H1 (cell line): Measurements from ENCODE around the gene DIDO1. TPM values are rescaled to one million over a fixed set of nuclear protein-coding genes. Genes with fewer than 3 reads are reported as not detected.

Experiments
- CTCF ChIA-PET: fragments of 300-600 bp; sonication (Branson Sonifier 250); formaldehyde crosslinking; loops from one replicate; lab custom pipeline; 2021; ENCODE audit not compliant: partially characterized antibody; lab: Charles Lee
- POLR2A ChIA-PET: fragments of 300-600 bp; sonication (Branson Sonifier 250); formaldehyde crosslinking; loops from one replicate; lab custom pipeline; 2021; ENCODE audit warnings: inconsistent platforms; ENCODE audit not compliant: partially characterized antibody; lab: Charles Lee
- DNase-seq, 2 experiments: peaks; one replicate each; pipeline versions ENCODE4 v3.0.0 to v3.0.0-alpha.2; 2010 to 2022; ENCODE audit warnings: low spot score in 2 of 2, low read depth in 1 of 2, mixed read lengths in 1 of 2
- FAIRE-seq: peaks from 2 replicates; lab custom pipeline; 2011; peaks lifted over from hg19 to GRCh38; lab: Jason Lieb, UNC
- H2AFZ ChIP-seq: 2 replicates; pipeline ENCODE4 v1.8.1; 2012; ENCODE audit warnings: low read length, inconsistent platforms
- H2AK5ac ChIP-seq: 2 replicates; pipeline ENCODE4 v1.6.1; 2013; ENCODE audit warnings: low read depth, low read length
- H2BK120ac ChIP-seq: replicated peaks from 2 replicates; pipeline ENCODE3; 2013; ENCODE audit warnings: low read depth, low read length, inconsistent platforms
- H2BK12ac ChIP-seq: 2 replicates; pipeline ENCODE4 v1.6.1; 2013; ENCODE audit warnings: low read depth, low read length
- H2BK15ac ChIP-seq: 2 replicates; pipeline ENCODE4 v1.6.1; 2013; ENCODE audit warnings: low read length
- H2BK20ac ChIP-seq: 2 replicates; pipeline ENCODE4 v1.6.1; 2013; ENCODE audit warnings: low read length
- H2BK5ac ChIP-seq: 2 replicates; pipeline ENCODE4 v1.6.1; 2013; ENCODE audit warnings: low read depth, low read length
- H3K14ac ChIP-seq: 2 replicates; pipeline ENCODE4 v1.6.1; 2013; ENCODE audit warnings: inconsistent platforms; ENCODE audit not compliant: insufficient read length
- H3K18ac ChIP-seq: 2 replicates; pipeline ENCODE4 v1.6.1; 2013; ENCODE audit warnings: low read length; ENCODE audit errors: extremely low read depth
- H3K23ac ChIP-seq: 2 replicates; pipeline ENCODE4 v1.6.1; 2013; ENCODE audit warnings: inconsistent platforms; ENCODE audit not compliant: insufficient read length
- H3K23me2 ChIP-seq: 2 replicates; pipeline ENCODE4 v1.6.1; 2013; ENCODE audit warnings: low read depth, low read length
- H3K27ac ChIP-seq: 2 replicates; pipeline ENCODE4 v1.6.1; 2011; ENCODE audit warnings: low read depth, low read length, inconsistent platforms
- H3K27me3 ChIP-seq, 4 experiments: replicated peaks in 1 of 4; 1 replicate in 1 of 4; 2 replicates in 3 of 4; pipeline versions ENCODE4 v1.6.1 to v1.8.1; 2011 to 2013; ENCODE audit warnings: low read length in 3 of 4, mild to moderate bottlenecking in 3 of 4, inconsistent platforms in 2 of 4, mixed read lengths in 2 of 4, moderate library complexity in 1 of 4; ENCODE audit not compliant: control insufficient read depth in 3 of 4, insufficient read depth in 3 of 4; ENCODE audit errors: extremely low read depth in 1 of 4
- H3K36me3 ChIP-seq, 4 experiments: 2 replicates each; pipeline versions ENCODE4 v1.6.1 to v1.8.1; 2011 to 2013; ENCODE audit warnings: mild to moderate bottlenecking in 4 of 4, low read length in 3 of 4, moderate library complexity in 2 of 4, control low read depth in 1 of 4, inconsistent platforms in 1 of 4; ENCODE audit not compliant: insufficient read depth in 4 of 4, control insufficient read depth in 2 of 4
- H3K4ac ChIP-seq: replicated peaks from 2 replicates; pipeline ENCODE3; 2013; ENCODE audit warnings: low read length, low read depth, mixed read lengths, inconsistent platforms; ENCODE audit not compliant: insufficient read length
- H3K4me1 ChIP-seq, 4 experiments: replicated peaks in 1 of 4; 1 replicate in 1 of 4; 2 replicates in 3 of 4; pipeline versions ENCODE4 v1.6.1 to v1.8.1; 2011 to 2013; ENCODE audit warnings: low read length in 3 of 4, inconsistent platforms in 2 of 4, mixed read lengths in 1 of 4; ENCODE audit not compliant: insufficient read depth in 4 of 4, control insufficient read depth in 3 of 4
- H3K4me2 ChIP-seq, 2 experiments: 2 replicates each; pipeline versions ENCODE4 v1.6.1 to v1.8.1; 2011 to 2013; ENCODE audit warnings: low read depth in 2 of 2, low read length in 2 of 2, control low read depth in 1 of 2, inconsistent platforms in 1 of 2, mild to moderate bottlenecking in 1 of 2; ENCODE audit not compliant: insufficient read depth in 1 of 2
- H3K4me3 ChIP-seq, 4 experiments: fragments of 200-600, 300-600 bp in 1 of 4; sonication (generic), shearing (Covaris generic), sonication (Bioruptor Twin) in 1 of 4; 2 replicates each; pipeline versions ENCODE4 v1.5.1 to v1.8.1; 2011 to 2016; ENCODE audit warnings: low read length in 4 of 4, low read depth in 3 of 4, control low read depth in 2 of 4, inconsistent platforms in 2 of 4, mild to moderate bottlenecking in 2 of 4, mixed read lengths in 1 of 4, moderate library complexity in 1 of 4; ENCODE audit not compliant: insufficient read depth in 2 of 4; ENCODE audit errors: extremely low read depth in 1 of 4
- H3K56ac ChIP-seq: replicated peaks from 2 replicates; pipeline ENCODE3; 2013; ENCODE audit warnings: low read depth, mild to moderate bottlenecking, mixed read lengths, low read length, inconsistent platforms; ENCODE audit not compliant: insufficient read length
- H3K79me1 ChIP-seq: 2 replicates; pipeline ENCODE4 v1.6.1; 2013; ENCODE audit warnings: low read depth, low read length, control low read depth
- H3K79me2 ChIP-seq, 2 experiments: 2 replicates each; pipeline versions ENCODE4 v1.6.1 to v1.8.1; 2012 to 2013; ENCODE audit warnings: low read length in 2 of 2, mild to moderate bottlenecking in 2 of 2, inconsistent platforms in 1 of 2; ENCODE audit not compliant: insufficient read depth in 2 of 2, control insufficient read depth in 1 of 2
- H3K9ac ChIP-seq, 4 experiments: replicated peaks in 1 of 4; 1 replicate in 1 of 4; 2 replicates in 3 of 4; pipeline versions ENCODE4 v1.6.1 to v1.8.1; 2011 to 2013; ENCODE audit warnings: low read depth in 3 of 4, low read length in 3 of 4, control low read depth in 2 of 4, mild to moderate bottlenecking in 2 of 4, moderate library complexity in 2 of 4, inconsistent platforms in 1 of 4; ENCODE audit errors: extremely low read depth in 1 of 4
- H3K9me3 ChIP-seq, 2 experiments: 2 replicates each; pipeline versions ENCODE4 v1.6.1 to v1.8.1; 2012 to 2013; ENCODE audit warnings: mild to moderate bottlenecking in 2 of 2, moderate library complexity in 2 of 2, control low read depth in 1 of 2, inconsistent platforms in 1 of 2, low read depth in 1 of 2, low read length in 1 of 2, mixed read lengths in 1 of 2; ENCODE audit not compliant: insufficient read depth in 2 of 2
- H4K20me1 ChIP-seq, 2 experiments: replicated peaks in 1 of 2; 2 replicates each; pipeline versions ENCODE3 to v1.8.1; 2011 to 2013; ENCODE audit warnings: inconsistent platforms in 2 of 2, low read length in 2 of 2, mild to moderate bottlenecking in 1 of 2; ENCODE audit not compliant: insufficient read depth in 2 of 2, control insufficient read depth in 1 of 2
- H4K5ac ChIP-seq: 2 replicates; pipeline ENCODE4 v1.6.1; 2013; ENCODE audit warnings: low read length, low read depth, mixed read lengths, inconsistent platforms; ENCODE audit not compliant: insufficient read length
- H4K8ac ChIP-seq: 2 replicates; pipeline ENCODE4 v1.8.0; 2013; ENCODE audit warnings: mild to moderate bottlenecking, moderate library complexity, low read length, inconsistent platforms; ENCODE audit not compliant: insufficient read depth; ENCODE audit errors: extremely low read depth
- H4K91ac ChIP-seq: replicated peaks from 2 replicates; pipeline ENCODE3; 2013; ENCODE audit warnings: low read length, mixed read lengths, inconsistent platforms; ENCODE audit not compliant: insufficient read length
- BRCA1 ChIP-seq: IDR thresholded peaks from 2 replicates; pipeline ENCODE4 v1.6.1; 2012; ENCODE audit warnings: low read depth, low read length, improper control_type of control experiment
- CBX5 ChIP-seq: fragments of 300-800, 300-1000 bp; sonication (generic); IDR thresholded peaks from 2 replicates; pipeline ENCODE4 v1.7.1; 2016; ENCODE audit warnings: antibody characterized with exemption, low read length, low read depth
- CEBPB ChIP-seq: IDR thresholded peaks from 2 replicates; pipeline ENCODE4 v1.6.1; 2012; ENCODE audit warnings: low read depth, low read length
- CHD1 ChIP-seq: IDR thresholded peaks from 2 replicates; pipeline ENCODE4 v1.6.1; 2012; ENCODE audit warnings: low read depth, low read length, improper control_type of control experiment
- FOSL1 ChIP-seq: IDR thresholded peaks from 2 replicates; pipeline ENCODE4 v1.6.1; 2011; ENCODE audit warnings: mild to moderate bottlenecking, low read depth, low read length, moderate library complexity; ENCODE audit not compliant: insufficient read depth
- JUN ChIP-seq: IDR thresholded peaks from 2 replicates; pipeline ENCODE4 v1.6.1; 2011; ENCODE audit warnings: low read depth, mild to moderate bottlenecking, improper control_type of control experiment, low read length
- PHF8 ChIP-seq: fragments of 200-600 bp; sonication (generic); conservative IDR thresholded peaks from 2 replicates; pipeline ENCODE4 v1.7.1; 2012; ENCODE audit warnings: low read depth, mild to moderate bottlenecking, inconsistent platforms, low read length, moderate library complexity
- SAP30 ChIP-seq: fragments of 300-600 bp; sonication (generic); IDR thresholded peaks from 2 replicates; pipeline ENCODE4 v1.7.1; 2012; ENCODE audit warnings: low read length, moderate library complexity, mild to moderate bottlenecking, inconsistent platforms; ENCODE audit not compliant: insufficient read depth, insufficient replicate concordance
- SIX5 ChIP-seq: IDR thresholded peaks from 2 replicates; pipeline ENCODE4 v1.6.1; 2011; ENCODE audit warnings: mild to moderate bottlenecking, low read depth, low read length
- SUZ12 ChIP-seq: fragments of 200-600 bp; sonication (generic); IDR thresholded peaks from 2 replicates; pipeline ENCODE4 v1.6.1; 2012; ENCODE audit warnings: mild to moderate bottlenecking, inconsistent platforms, low read length, moderate library complexity, mixed read lengths
- TCF12 ChIP-seq: IDR thresholded peaks from 2 replicates; pipeline ENCODE4 v1.6.1; 2011; ENCODE audit warnings: low read depth, mild to moderate bottlenecking, low read length
- TEAD4 ChIP-seq: IDR thresholded peaks from 2 replicates; pipeline ENCODE4 v1.6.1; 2012; ENCODE audit warnings: low read depth, low read length, inconsistent platforms, mixed read lengths
- YY1 ChIP-seq: IDR thresholded peaks from 2 replicates; pipeline ENCODE4 v1.6.1; 2011; ENCODE audit warnings: low read depth, mild to moderate bottlenecking, low read length
- WGBS, 2 experiments: shearing (Covaris generic) in 1 of 2; methylation state at CpG; one replicate each; pipeline versions ENCODE4 v1.1.6 to v1.1.7; 2013 to 2015; ENCODE audit warnings: low lambda C conversion rate in 2 of 2, mixed read lengths in 2 of 2, inconsistent platforms in 1 of 2, low coverage in 1 of 2, missing lambda C conversion rate in 1 of 2; ENCODE audit not compliant: insufficient replicate concordance in 2 of 2, insufficient coverage in 1 of 2, insufficient read length in 1 of 2; ENCODE audit errors: extremely low coverage in 1 of 2, missing lambda C conversion rate in 1 of 2; 5-methylcytosine and 5-hydroxymethylcytosine counted together
- polyA plus RNA-seq, 7 experiments: library from polyadenylated mRNA; depleted of rRNA in 3 of 7; stranded (reverse) in 5 of 7; unstranded in 2 of 7; fragments of >200 nt in 5 of 7; fragments of 200-250 nt in 2 of 7; gene quantifications; 1 replicate in 5 of 7; 2 replicates in 1 of 7; 4 replicates in 1 of 7; pipeline versions ENCODE4 v1.2.1 to v1.2.3, GENCODE V29; 2011 to 2013; ENCODE audit warnings: missing spikeins in 2 of 7, mixed read lengths in 2 of 7
- total RNA-seq: library from RNA; stranded (reverse); fragmentation: NEBNext Ultra II Directional; extraction: Animal tissue kit (Norgen Biotek cat#: 25700); gene quantifications from 2 replicates; pipeline ENCODE4 v1.2.1, GENCODE V29; 2021
- TF ChIP-seq, protein P1 (sequence below): IDR thresholded peaks from 2 replicates; pipeline ENCODE4 v1.6.1; 2012; ENCODE audit warnings: inconsistent platforms

DIDO1 gene
- total and polyA plus RNA-seq, 2 of the 8 experiments (the other 6 are each of a cell fraction or from before 2014, with no cell fraction given): 53.6 to 82.8 TPM

DNA sequence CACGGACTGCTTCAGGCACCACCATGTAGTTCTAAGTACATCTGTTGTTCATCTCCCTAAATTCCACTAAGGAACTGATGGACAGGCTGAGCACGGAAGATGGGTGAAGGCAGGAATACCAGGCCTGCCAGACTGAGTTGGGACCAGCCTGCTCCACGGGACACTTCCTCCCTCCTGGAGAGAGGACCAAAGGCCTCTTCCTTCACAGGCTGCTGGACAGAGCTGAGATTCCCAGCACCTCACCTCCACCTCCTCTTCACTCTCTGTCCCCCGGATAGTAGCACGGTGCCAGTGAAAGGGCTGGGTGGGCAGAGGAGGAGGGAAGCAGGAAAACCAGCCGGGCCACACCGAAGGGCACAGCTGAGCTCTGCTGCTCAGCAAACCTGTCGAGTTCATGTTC lies 41.7 kb downstream of the DIDO1 start:
- no peak overlapping the region for H3K4ac ChIP-seq
- H3K23ac ChIP-seq: no peak overlapping the region
- H4K91ac ChIP-seq: no peak overlapping the region
- no peak overlapping the region for H3K4me3 ChIP-seq
- peak overlapping the region; percentile 12; the same call in 1 of the 2 replicates for H2BK15ac ChIP-seq
- no peak overlapping the region for H4K8ac ChIP-seq
- no peaks in the 10 kb centered on the region for H3K23me2 ChIP-seq
- DNase-seq (no peak), FAIRE-seq (no peak)
- POLR2A ChIA-PET: interaction anchor here (0.7 to 8.5 kb wide), 8 partner anchors 9 to 118 kb away, joined by 3 to 88 read pairs (median 4); no protein-coding TSS in a partner anchor
- H3K79me2 ChIP-seq: no peaks in the 10 kb centered on the region
- H2BK12ac ChIP-seq: 0 out of 2 replicates have a peak overlapping the region, but pooled peaks have one; percentile 53
- H3K27me3 ChIP-seq: no peaks in the 10 kb centered on the region
- H3K4me2 ChIP-seq: no peak overlapping the region
- no peak overlapping the region for H3K18ac ChIP-seq
- H3K9ac ChIP-seq: no peak overlapping the region; a peak in 1 of 7 replicates
- H3K36me3 ChIP-seq: peaks cover 16 to 28% (median 20%) of the 10 kb centered on the region in 4 experiments
- H3K9me3 ChIP-seq: peaks cover 0 to 3% of the 10 kb centered on the region in 2 experiments; a peak in 1 of 4 replicates
- no peak overlapping the region for H3K14ac ChIP-seq
- no peak overlapping the region for H2AFZ ChIP-seq
- H2BK120ac ChIP-seq: no peak overlapping the region
- no peak overlapping the region for H2BK5ac ChIP-seq
- H3K4me1 ChIP-seq: peaks cover 0 to 19% (median 9%) of the 10 kb centered on the region in 4 experiments; a peak in 5 of 7 replicates
- WGBS, 2 experiments: 81% methylated on average over 8 of the region's 8 CpGs; no CpG with 5 or more reads in 1 of the 2 experiments
- no peak overlapping the region for H2BK20ac ChIP-seq
- peaks cover 4 to 9% of the 10 kb centered on the region in 2 experiments for H4K20me1 ChIP-seq
- no peak overlapping the region for H4K5ac ChIP-seq
- no peak overlapping the region; the same call in 1 of the 2 replicates for H2AK5ac ChIP-seq
- CTCF ChIA-PET: interaction anchor here (0.6 to 2.1 kb wide), 8 partner anchors 10 to 88 kb away, joined by 3 to 7 read pairs (median 4); no protein-coding TSS in a partner anchor
- no peak overlapping the region for H3K27ac ChIP-seq
- peaks cover 3% of the 10 kb centered on the region; the same call in 1 of the 2 replicates for H3K79me1 ChIP-seq
- no peak overlapping the region for H3K56ac ChIP-seq
- TF ChIP-seq, protein P1, sequence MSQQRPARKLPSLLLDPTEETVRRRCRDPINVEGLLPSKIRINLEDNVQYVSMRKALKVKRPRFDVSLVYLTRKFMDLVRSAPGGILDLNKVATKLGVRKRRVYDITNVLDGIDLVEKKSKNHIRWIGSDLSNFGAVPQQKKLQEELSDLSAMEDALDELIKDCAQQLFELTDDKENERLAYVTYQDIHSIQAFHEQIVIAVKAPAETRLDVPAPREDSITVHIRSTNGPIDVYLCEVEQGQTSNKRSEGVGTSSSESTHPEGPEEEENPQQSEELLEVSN: no peak
- TF ChIP-seq TCF12 (no peak), JUN (no peak), FOSL1 (no peak), CEBPB (no peak), YY1 (no peak), TEAD4 (no peak), SUZ12 (no peak), SAP30 (no peak), PHF8 (no peak), CHD1 (no peak), BRCA1 (no peak), CBX5 (no peak), SIX5 (no peak)
